VCaP (cell line): ENCODE data around the gene ZBTB16.

Experiments
- H3K27ac ChIP-seq: fragments of 450-650 bp; 2 replicates; pipeline ENCODE4 v1.5.1; 2017
- CTCF ChIP-seq: fragments of 450-650 bp; conservative IDR thresholded peaks from 2 replicates; pipeline ENCODE4 v1.5.1; 2017; ENCODE audit warnings: mild to moderate bottlenecking, moderate library complexity

Gene ZBTB16

GRCh38 chr11:114271316-114271715 is 211.8 kb downstream of the ZBTB16 start:
- TF ChIP-seq CTCF = no peak
- no peak overlapping the region for H3K27ac ChIP-seq

- TF ChIP-seq CTCF = no peak
- H3K27ac ChIP-seq = no peak overlapping the region
These were observed 212.8 kb downstream of the ZBTB16 start for GRCh38 chr11:114272311-114272710.

GRCh38 chr11:114273071-114273470 is 213.6 kb downstream of the ZBTB16 start:
- no peak overlapping the region for H3K27ac ChIP-seq
- no peak for TF ChIP-seq CTCF

- no peak overlapping the region for H3K27ac ChIP-seq
- no peak for TF ChIP-seq CTCF
These were observed 214.6 kb downstream of the ZBTB16 start for GRCh38 chr11:114273890-114274635.

- TF ChIP-seq CTCF = no peak
- no peak overlapping the region for H3K27ac ChIP-seq
These were observed 215.1 kb downstream of the ZBTB16 start for GRCh38 chr11:114274637-114275036.

GRCh38 chr11:114275280-114275679 is 215.8 kb downstream of the ZBTB16 start:
- H3K27ac ChIP-seq = no peak overlapping the region
- TF ChIP-seq CTCF = no peak

GRCh38 chr11:114276077-114276476 is 216.6 kb downstream of the ZBTB16 start:
- no peak for TF ChIP-seq CTCF
- no peak overlapping the region for H3K27ac ChIP-seq
